HG02678 (cell line): ENCODE results near the gene NTMT1.

ENCODE experiments used
- ATAC-seq: cut with Tn5 transposase; IDR thresholded peaks from one replicate; pipeline ENCODE4 v1.9.1; 2021; ENCODE audit warnings: mild to moderate bottlenecking, moderate library complexity; ENCODE audit not compliant: unreplicated experiment

Gene NTMT1

GRCh38 chr9:129596541-129597331 is 29.2 kb upstream of the NTMT1 start:
- no peak for ATAC-seq

GRCh38 chr9:129597355-129598088 is 28.4 kb upstream of the NTMT1 start:
- ATAC-seq, result no peak

- no peak for ATAC-seq
These were observed 27.8 kb upstream of the NTMT1 start for GRCh38 chr9:129598089-129598596.

GRCh38 chr9:129601082-129601674 is 24.8 kb upstream of the NTMT1 start:
- no peak for ATAC-seq

- no peak for ATAC-seq
These were observed 23.2 kb upstream of the NTMT1 start for GRCh38 chr9:129602598-129603415.

- no peak for ATAC-seq
These were observed 21.8 kb upstream of the NTMT1 start for GRCh38 chr9:129604056-129604765.

GRCh38 chr9:129604766-129605163 is 21.2 kb upstream of the NTMT1 start:
- ATAC-seq, result no peak

- no peak for ATAC-seq
These were observed 19.6 kb upstream of the NTMT1 start for GRCh38 chr9:129606161-129607026.

- no peak for ATAC-seq
These were observed 19.0 kb upstream of the NTMT1 start for GRCh38 chr9:129607027-129607387.

DNA sequence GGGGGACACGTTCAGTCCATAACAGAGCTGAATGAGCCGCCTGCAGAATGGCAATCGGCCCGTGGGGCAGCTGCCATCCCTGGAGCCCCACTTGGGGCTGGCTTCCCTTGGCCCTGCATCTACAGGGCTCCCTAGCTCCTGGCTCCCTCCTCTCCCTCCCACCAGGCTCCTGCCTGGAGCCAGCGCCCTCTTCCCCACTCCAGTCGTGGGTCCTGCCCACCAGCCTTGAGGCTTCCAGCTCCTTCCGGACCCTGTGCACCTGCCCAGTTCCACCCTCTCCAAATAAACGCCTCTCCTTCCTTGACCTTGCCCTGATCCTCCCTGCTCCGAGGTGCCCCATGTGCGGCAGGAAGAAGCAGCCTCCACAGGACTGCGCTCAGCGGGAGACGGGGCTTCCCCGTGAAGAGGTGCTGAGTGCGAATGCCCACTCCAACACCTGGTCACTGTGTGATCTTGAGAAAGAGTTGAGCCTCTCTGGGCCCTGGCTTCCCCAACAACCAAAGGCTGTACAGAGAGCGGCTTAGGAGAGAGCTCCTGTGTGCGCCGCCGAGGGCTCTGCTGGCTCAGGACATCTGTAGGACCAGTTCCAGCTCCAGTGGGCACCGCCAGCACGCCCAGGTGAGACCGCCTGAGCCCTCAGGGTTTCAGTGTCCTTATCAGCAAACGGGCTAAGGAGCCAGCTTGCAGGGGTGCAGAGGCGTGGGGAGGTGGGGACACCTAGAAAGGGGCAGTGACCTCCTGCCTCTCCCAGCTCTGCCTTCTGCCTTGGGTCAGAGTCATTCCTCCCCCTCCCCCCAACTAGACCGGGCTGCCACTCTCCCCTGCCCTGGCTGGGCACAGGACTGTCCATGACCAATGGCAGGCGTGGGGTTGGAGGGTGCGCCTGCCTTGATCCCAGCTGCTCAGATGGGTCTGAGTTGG is 17.1 kb upstream of the NTMT1 start:
- no peak for ATAC-seq

DNA sequence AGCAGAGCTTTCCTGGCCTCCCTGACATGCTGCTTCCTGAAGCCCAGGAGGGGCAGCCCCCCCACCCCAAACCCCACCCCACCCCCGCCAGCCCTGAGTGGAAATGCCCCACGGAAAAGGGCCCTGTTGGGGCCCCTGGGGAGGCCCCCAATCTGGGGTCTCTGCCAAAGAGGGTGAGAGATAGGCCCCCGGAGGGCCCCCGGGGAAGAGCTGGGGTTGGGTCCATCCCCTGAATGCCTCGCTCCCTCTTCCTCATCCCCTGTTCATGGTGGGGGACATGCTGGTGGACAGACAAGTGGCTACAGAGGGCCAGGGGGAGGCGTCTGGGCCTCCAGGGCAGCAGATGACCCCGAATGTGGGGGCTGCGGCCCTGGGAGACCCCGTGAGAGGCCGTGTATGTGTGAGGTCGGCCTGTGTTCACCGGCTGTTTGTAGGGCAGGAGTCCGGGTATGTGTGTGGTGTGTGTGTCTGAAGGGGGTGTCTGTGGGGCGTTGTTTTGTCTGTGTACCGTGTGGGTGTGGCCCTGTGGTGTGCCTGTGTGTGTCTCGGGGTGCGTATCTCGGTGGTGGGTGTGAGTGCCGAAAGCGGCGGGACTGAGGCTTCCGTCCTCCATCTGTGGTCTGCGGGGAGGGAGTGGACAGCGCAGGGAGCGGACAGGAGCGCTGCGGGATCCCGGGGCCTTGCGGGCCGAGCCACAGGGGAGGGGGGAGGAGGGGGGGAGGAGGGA is 16.3 kb upstream of the NTMT1 start:
- no peak for ATAC-seq

- ATAC-seq, result no peak
These were observed 15.8 kb upstream of the NTMT1 start for GRCh38 chr9:129610213-129610472.

DNA sequence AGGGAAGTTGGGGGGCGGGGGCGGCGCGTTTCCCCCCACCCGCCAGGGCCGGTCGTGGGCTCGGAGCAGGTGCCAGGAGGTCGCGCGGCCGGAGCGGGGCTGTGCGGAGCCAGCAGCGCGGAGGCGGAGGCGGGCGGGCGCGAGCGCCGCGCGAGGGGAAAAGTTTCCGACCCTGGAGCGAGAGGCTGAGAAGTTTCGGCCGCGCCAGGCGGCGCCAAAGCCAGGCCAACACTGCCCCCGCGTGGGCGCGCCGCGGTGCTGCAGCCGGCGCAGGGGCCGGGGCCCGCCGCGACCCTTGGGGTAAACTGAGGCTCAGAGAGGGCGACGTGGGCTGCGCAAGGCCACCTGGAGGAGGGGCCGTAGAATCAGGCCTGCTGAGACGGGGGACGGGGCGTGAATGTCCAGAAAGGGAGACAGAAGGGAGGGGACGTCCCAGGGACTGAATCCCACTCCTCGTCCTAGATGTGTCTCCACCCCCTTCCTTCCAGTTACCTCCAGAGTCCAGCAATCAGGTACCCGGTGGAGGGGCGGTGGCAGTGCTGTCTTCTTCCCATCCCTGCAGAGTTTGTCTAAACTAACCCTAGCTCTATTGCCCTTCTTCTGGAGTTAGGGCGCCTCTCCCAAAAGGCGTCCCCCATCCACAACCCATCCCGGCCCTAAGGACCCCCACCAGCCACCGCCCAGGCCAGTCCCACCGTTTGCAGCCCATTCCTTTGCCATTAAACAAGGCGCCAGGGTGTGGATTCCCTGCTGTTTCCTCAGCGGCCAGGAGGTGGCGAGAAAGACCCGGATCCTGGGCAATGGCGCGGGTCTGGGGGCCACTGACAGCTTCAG is 15.3 kb upstream of the NTMT1 start:
- ATAC-seq, result peak; percentile 50

DNA sequence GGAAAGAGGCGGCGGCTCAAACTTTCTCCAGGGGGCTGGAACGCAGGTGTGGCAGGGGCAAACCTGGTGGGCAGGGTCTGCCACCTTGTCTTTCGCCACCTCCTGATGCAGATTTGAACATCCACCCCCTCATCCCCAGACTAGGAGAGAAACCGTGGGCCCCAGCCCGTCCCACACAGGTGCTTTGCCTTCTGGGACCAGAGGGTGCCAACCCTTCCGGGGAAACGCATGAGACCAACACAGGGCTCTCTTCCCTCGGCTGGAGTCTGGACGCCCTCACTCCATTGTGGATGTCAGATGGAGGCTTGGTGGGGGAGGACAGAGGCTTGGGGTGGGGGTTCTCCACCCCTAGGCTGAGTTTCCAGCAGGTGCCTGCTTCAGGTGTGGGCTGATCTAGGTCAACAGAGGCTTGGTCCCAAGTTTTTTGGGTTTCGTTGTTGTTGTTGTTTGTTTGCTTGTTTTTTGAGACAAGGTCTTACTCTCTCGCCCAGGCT is 14.6 kb upstream of the NTMT1 start:
- no peak for ATAC-seq

DNA sequence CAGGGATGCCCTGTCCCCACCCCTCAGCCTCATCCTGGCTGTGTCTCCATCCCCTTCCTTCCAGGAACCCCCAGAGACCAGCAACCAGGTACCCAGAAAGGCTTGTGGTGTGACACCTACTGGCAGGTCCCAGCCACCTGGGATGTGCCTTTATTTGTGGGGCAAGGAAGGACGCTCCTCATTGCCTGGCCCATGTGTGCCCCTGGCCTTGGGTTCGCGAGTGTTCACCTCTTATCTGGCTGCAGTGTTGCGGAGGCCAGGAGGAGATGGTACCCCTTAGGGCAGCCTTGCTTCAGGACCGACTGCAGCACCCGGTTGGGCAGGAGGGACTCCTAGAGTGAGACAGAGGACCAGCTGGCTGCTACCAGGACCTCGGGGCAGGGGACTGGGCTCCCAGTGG is 13.8 kb upstream of the NTMT1 start:
- ATAC-seq, result no peak

DNA sequence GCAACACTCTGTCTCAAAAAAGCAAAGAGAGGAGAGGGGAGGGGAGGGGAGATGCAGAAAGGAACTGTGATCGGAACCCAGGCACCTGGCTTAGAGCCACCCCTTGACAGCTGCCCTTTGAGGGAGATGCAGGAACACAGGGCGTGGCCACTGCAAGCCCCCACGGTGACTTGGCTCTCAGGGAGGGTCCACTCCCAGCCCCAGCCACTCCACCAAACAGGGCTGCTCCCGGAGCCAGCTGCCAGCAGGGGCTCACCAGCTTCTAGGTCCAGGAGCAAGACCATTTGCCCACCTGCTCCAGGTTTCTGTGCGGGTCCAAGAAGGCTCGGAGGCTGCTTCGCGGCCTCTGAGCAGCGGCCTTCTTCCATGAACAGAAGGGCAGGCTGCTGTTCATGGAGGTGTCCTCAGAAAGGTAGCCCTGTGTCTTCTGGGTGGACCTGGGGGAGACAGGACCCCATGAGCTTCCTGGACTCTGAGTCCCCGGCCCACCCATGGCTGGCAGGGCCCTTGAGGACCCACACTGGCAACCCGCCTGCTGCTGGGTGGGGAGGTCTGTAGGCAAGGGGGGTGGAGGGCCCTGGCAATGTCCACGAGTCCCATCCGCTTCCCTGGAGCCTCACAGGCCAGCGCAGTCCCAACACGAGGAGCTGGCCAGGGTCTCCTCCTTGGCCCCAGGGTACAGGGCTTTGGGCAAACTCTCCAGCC is 13.0 kb upstream of the NTMT1 start:
- ATAC-seq, result no peak
